Measurements from ENCODE around the gene MACROD2. TPM values are rescaled to one million over a fixed set of nuclear protein-coding genes. Genes with fewer than 3 reads are reported as not detected.
"Not testable (repeated sequence)": the region's sequence is repeated elsewhere in the genome, so short reads cannot be mapped to it uniquely, and the experiment has no call there.

MACROD2 gene
- polyA plus RNA-seq, 1 donor: 5.4 TPM

DNA sequence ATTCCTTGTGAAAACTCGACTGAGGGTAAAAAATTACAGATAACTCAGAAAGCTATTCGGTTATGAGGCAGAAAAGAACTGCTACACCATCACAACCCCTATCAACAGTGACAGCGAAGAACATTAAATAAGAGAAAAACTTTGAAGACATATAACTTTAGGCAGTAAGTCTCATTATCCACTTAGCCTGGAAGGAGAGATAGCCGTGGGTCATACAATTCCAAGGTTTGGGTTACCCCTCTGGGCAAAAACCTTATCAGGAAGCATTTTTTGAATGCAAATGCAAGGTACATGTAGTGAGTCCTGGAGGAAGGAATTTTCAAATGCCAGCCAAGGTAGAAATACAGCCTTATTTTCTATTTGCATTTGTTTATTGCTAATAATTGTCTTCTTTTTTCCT, 212.3 kb downstream of the MACROD2 start:
- H3K27me3 ChIP-seq (ENCODE audit: control insufficient read depth, insufficient read depth, low read length): no peaks in the 10 kb centered on the region
- 100% methylated on average over 1 of the region's 4 CpGs for WGBS (ENCODE audit: insufficient coverage, low lambda C conversion rate)
- H3K27ac ChIP-seq (ENCODE audit: low read length): no peak overlapping the region
- H3K4me3 ChIP-seq (ENCODE audit: low read length): no peak overlapping the region
- H3K9me3 ChIP-seq (ENCODE audit: control insufficient read depth, low read depth, low read length): peaks cover 9% of the 10 kb centered on the region
- no peaks in the 10 kb centered on the region for H3K36me3 ChIP-seq (ENCODE audit: control insufficient read depth, insufficient read depth, low read length)
- no peak for DNase-seq
- no peaks in the 10 kb centered on the region for H3K4me1 ChIP-seq (ENCODE audit: control insufficient read depth, insufficient read depth, low read length)

DNA sequence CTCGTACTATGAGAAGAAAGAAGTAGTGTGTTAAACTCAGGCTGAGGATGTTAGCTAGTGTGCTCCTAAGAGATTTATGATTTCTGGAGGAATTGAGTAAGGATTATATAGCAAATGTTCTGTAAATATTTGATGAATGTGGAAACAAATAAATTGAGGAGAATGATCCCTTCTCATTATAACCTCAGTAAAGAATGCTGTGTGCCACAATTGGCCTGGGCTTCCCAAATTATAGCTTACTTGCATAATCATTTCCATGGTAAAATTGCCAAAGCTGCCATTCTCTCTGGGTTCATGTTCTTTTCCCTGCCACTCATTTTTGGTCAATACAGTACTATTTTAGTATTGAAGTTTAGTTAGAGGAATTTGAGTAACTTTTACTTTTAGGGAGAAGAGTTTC, 213.6 kb downstream of the MACROD2 start:
- Histone ChIP-seq H3K4me3 (ENCODE audit: low read length) (no peak overlapping the region), H3K9me3 (ENCODE audit: control insufficient read depth, low read depth, low read length) (no peaks in the 10 kb centered on the region), H3K36me3 (ENCODE audit: control insufficient read depth, insufficient read depth, low read length) (no peaks in the 10 kb centered on the region), H3K27ac (ENCODE audit: low read length) (no peak overlapping the region), H3K27me3 (ENCODE audit: control insufficient read depth, insufficient read depth, low read length) (no peaks in the 10 kb centered on the region), H3K4me1 (ENCODE audit: control insufficient read depth, insufficient read depth, low read length) (no peaks in the 10 kb centered on the region)
- no peak for DNase-seq
- 100% methylated on average over 1 of the region's 1 CpG for WGBS (ENCODE audit: insufficient coverage, low lambda C conversion rate)

DNA sequence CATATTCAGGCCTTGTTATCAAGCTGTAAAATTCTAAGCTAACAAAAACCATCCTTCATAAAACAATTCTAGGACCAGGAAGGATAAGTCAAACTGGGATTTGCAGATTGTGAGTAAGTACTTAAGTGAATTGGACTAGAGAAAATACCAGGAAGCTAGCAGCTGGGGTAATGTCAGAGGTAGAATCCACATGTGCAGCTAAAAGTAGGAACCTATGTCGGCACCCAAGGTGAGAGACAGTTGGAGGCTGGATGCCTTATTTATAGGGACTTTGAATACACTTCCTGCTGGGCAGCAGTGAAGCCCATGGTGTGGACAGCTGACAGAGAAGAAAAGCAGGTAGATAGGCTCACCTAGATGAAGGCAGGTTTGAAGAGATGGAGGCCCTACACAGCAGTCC, 214.8 kb downstream of the MACROD2 start:
- WGBS (ENCODE audit: insufficient coverage, low lambda C conversion rate): no CpG with 5 or more reads among the region's 1 CpG
- H3K4me3 ChIP-seq (ENCODE audit: low read length): no peak overlapping the region
- H3K9me3 ChIP-seq (ENCODE audit: control insufficient read depth, low read depth, low read length): no peaks in the 10 kb centered on the region
- no peak for DNase-seq
- no peaks in the 10 kb centered on the region for H3K36me3 ChIP-seq (ENCODE audit: control insufficient read depth, insufficient read depth, low read length)
- no peaks in the 10 kb centered on the region for H3K4me1 ChIP-seq (ENCODE audit: control insufficient read depth, insufficient read depth, low read length)
- no peak overlapping the region for H3K27ac ChIP-seq (ENCODE audit: low read length)
- H3K27me3 ChIP-seq (ENCODE audit: control insufficient read depth, insufficient read depth, low read length): no peaks in the 10 kb centered on the region

DNA sequence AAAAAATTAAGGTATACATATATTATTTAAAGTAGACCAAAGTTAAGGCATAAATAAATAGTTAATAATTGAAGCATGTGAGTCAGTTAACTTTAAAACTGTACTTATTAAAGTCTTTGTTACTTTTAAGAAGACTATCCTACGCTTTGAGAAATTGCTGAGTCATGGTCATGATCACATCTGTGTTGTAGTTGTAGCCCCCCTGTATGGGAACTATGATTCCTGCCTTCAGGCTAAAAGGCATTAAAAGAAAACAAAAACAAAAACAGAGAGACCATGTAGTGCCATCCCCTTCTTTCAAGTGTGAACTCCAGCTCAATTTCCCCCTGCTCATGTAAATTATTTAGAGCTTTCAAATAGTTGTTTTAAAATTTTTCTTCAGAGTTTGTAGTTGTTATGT, 218.7 kb downstream of the MACROD2 start:
- H3K4me3 ChIP-seq (ENCODE audit: low read length): no peak overlapping the region
- no peaks in the 10 kb centered on the region for H3K9me3 ChIP-seq (ENCODE audit: control insufficient read depth, low read depth, low read length)
- WGBS (ENCODE audit: insufficient coverage, low lambda C conversion rate): 67% methylated on average over 1 of the region's 1 CpG
- H3K27ac ChIP-seq (ENCODE audit: low read length): no peak overlapping the region
- no peaks in the 10 kb centered on the region for H3K36me3 ChIP-seq (ENCODE audit: control insufficient read depth, insufficient read depth, low read length)
- H3K27me3 ChIP-seq (ENCODE audit: control insufficient read depth, insufficient read depth, low read length): no peaks in the 10 kb centered on the region
- no peaks in the 10 kb centered on the region for H3K4me1 ChIP-seq (ENCODE audit: control insufficient read depth, insufficient read depth, low read length)
- no peak for DNase-seq

DNA sequence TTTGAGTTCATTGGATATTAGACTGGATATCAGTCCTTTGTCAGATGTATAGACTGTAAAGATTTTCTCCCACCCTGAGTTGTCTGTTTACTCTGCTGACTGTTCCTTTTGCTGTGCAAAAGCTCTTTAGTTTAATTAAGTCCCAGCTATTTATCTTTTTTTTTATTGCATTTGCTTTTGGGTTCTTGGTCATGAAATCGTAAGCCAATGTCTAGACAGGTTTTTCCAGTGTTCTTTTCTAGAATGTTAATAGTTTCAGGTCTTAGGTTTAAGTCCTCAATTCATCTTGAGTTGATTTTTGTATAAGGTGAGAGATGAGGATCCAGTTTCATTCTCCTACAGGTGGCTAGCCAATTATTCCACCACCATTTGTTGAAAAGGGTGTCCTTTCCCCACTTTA, 220.6 kb downstream of the MACROD2 start:
- not testable (repeated sequence) for DNase-seq; H3K9me3 ChIP-seq (ENCODE audit: control insufficient read depth, low read depth, low read length); H3K27ac ChIP-seq (ENCODE audit: low read length); H3K36me3 ChIP-seq (ENCODE audit: control insufficient read depth, insufficient read depth, low read length); H3K4me3 ChIP-seq (ENCODE audit: low read length); H3K27me3 ChIP-seq (ENCODE audit: control insufficient read depth, insufficient read depth, low read length)
- whole genome bisulfite sequencing (ENCODE audit: insufficient coverage, low lambda C conversion rate): no CpG with 5 or more reads among the region's 1 CpG
- H3K4me1 ChIP-seq (ENCODE audit: control insufficient read depth, insufficient read depth, low read length): peaks cover 13% of the 10 kb centered on the region

DNA sequence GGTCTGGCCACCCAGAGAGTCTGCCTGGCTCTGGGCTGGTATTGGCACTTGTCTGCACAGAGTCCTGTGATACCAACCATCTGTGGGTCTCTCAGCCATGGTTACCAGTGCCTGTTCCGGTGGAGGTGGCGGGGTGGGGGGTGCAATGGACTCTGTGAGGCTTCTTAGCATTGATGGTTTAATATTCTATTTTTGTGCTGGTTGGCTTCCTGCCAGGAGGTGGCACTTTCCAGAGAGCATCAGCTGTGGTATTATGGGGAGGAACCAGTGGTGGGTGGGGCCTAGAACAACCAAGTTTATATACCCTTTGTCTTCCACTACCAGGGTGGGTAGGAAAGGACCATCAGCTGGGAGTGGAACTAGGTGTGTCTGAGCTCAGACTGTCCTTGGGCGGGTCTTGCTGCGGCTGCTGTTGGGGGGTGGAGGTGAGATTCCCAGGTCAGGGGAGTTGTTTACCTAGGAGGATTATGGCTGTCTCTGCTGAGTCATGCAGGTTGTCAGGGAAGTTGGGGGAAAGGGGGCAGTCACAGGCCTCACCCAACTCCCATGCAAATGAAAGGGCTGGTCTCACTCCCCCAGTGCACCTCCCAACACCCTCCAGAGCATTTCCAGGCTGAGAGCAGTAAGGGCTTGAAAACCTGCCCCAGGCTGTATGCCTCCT, 224.6 kb downstream of the MACROD2 start:
- no peaks in the 10 kb centered on the region for H3K27me3 ChIP-seq (ENCODE audit: control insufficient read depth, insufficient read depth, low read length)
- WGBS (ENCODE audit: insufficient coverage, low lambda C conversion rate): no CpG with 5 or more reads among the region's 4 CpGs
- DNase-seq: peak; percentile 80 to 92
- peak overlapping the region; percentile 75 for H3K27ac ChIP-seq (ENCODE audit: low read length)
- peaks cover 14% of the 10 kb centered on the region for H3K4me1 ChIP-seq (ENCODE audit: control insufficient read depth, insufficient read depth, low read length)
- no peaks in the 10 kb centered on the region for H3K9me3 ChIP-seq (ENCODE audit: control insufficient read depth, low read depth, low read length)
- no peaks in the 10 kb centered on the region for H3K36me3 ChIP-seq (ENCODE audit: control insufficient read depth, insufficient read depth, low read length)
- no peak overlapping the region for H3K4me3 ChIP-seq (ENCODE audit: low read length)

DNA sequence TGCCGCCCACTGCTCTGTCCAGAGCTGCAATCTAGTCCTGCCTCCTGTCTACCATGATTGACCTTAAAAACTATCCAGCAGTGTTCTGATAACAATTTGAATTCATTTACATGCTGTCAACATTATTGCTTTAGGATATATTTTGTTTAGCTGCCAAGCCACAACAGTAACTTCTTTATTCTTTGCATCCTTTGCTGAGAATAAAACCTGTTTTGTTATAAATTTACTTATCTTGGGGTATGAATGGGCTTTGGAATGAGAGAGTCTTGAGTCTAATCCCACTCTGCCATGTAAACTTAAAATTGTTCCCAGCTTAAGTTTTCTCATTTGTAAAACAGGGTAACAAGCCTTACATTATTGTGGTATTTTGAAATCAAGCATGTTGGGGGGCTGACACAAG, 225.7 kb downstream of the MACROD2 start:
- no peak for DNase-seq
- no CpG with 5 or more reads among the region's 1 CpG for WGBS (ENCODE audit: insufficient coverage, low lambda C conversion rate)
- peaks cover 14% of the 10 kb centered on the region for H3K4me1 ChIP-seq (ENCODE audit: control insufficient read depth, insufficient read depth, low read length)
- no peak overlapping the region for H3K4me3 ChIP-seq (ENCODE audit: low read length)
- H3K27ac ChIP-seq (ENCODE audit: low read length): peak overlapping the region; percentile 75
- H3K27me3 ChIP-seq (ENCODE audit: control insufficient read depth, insufficient read depth, low read length): no peaks in the 10 kb centered on the region
- H3K36me3 ChIP-seq (ENCODE audit: control insufficient read depth, insufficient read depth, low read length): no peaks in the 10 kb centered on the region
- no peaks in the 10 kb centered on the region for H3K9me3 ChIP-seq (ENCODE audit: control insufficient read depth, low read depth, low read length)

DNA sequence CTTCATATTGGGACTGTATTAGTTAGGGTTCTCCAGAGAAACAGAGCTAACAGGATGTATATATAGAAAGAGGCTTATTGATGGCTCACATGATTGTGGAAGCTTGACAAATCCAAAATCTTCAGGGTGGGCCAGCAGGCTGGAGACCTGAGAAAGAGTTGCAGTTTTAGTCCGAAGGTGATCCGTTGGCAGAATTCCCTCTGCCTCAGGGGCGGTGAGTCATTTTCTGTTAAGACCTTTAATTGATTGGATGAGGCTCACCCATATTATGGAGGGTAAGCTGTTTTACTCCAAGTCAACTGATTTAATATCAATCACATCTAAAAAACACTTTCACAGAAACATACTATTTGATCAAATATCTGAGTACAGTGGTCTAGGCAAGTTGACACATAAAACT, 228.5 kb downstream of the MACROD2 start:
- H3K4me3 ChIP-seq (ENCODE audit: low read length): no peak overlapping the region
- no peaks in the 10 kb centered on the region for H3K9me3 ChIP-seq (ENCODE audit: control insufficient read depth, low read depth, low read length)
- H3K27me3 ChIP-seq (ENCODE audit: control insufficient read depth, insufficient read depth, low read length): no peaks in the 10 kb centered on the region
- H3K4me1 ChIP-seq (ENCODE audit: control insufficient read depth, insufficient read depth, low read length): peaks cover 14% of the 10 kb centered on the region
- DNase-seq: no peak
- H3K27ac ChIP-seq (ENCODE audit: low read length): no peak overlapping the region
- no CpG with 5 or more reads among the region's 3 CpGs for WGBS (ENCODE audit: insufficient coverage, low lambda C conversion rate)
- no peaks in the 10 kb centered on the region for H3K36me3 ChIP-seq (ENCODE audit: control insufficient read depth, insufficient read depth, low read length)

DNA sequence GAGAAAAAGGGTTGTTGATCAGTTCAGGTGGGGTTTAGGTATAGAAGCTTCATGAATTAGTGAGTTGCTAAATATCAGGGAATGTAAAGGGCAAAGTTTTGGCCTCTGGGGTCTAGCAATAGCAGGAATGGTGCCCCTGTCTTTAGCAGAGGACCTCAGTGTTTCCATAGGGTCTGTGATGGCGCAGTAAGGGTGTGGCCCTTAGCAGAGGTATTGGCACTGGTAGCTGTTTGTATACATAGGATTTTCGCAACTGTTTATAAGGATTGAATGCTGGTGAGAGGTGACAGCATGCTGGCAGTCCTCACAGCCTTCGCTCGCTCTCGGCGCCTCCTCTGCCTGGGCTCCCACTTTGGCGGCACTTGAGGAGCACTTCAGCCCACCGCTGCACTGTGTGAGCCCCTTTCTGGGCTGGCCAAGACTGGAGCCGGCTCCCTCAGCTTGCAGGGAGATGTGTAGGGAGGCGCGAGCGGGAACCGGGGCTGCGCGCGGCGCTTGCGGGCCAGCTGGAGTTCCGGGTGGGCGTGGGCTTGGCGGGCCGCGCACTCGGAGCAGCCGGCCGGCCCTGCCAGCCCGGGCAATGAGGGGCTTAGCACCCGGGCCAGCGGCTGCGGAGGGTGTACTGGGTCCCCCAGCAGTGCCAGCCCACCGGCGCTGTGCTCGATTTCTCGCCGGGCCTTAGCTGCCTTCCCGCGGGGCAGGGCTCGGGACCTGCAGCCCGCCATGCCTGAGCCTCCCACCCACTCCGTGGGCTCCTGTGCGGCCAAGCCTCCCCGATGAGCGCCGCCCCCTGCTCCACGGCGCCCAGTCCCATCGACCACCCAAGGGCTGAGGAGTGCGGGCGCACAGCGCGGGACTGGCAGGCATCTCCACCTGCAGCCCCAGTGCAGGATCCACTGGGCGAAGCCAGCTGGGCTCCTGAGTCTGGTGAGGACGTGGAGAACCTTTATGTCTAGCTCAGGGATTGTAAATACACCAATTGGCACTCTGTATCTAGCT, 231.0 kb downstream of the MACROD2 start:
- not testable (repeated sequence) for H3K4me1 ChIP-seq (ENCODE audit: control insufficient read depth, insufficient read depth, low read length); H3K27ac ChIP-seq (ENCODE audit: low read length); H3K9me3 ChIP-seq (ENCODE audit: control insufficient read depth, low read depth, low read length); H3K36me3 ChIP-seq (ENCODE audit: control insufficient read depth, insufficient read depth, low read length); H3K27me3 ChIP-seq (ENCODE audit: control insufficient read depth, insufficient read depth, low read length)
- no CpG with 5 or more reads among the region's 53 CpGs for WGBS (ENCODE audit: insufficient coverage, low lambda C conversion rate)
- DNase-seq: peak in 1 of 2 donors; percentile 20
- H3K4me3 ChIP-seq (ENCODE audit: low read length): peak overlapping the region; percentile 31

DNA sequence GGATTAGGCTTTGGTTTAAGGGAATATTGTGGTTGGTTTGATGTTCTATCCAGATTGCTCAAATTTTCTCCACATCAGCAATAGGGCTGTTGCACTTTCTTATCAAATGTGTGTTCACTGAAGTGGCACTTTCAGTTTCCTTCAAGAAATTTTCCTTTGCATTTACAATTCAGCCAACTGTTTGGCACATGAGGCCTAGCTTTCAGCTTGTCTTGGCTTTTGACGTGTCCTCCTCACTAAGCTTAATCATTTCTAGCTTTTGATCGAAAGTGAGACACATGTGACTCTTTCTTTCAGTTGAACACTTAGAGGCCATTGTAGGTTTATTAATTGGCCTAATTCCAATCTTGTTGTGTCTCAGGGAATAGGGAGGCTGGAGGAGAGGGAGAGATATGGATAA, 237.3 kb downstream of the MACROD2 start:
- DNase-seq: peak; percentile 26 to 79
- no peak overlapping the region for H3K4me3 ChIP-seq (ENCODE audit: low read length)
- H3K36me3 ChIP-seq (ENCODE audit: control insufficient read depth, insufficient read depth, low read length): no peaks in the 10 kb centered on the region
- peaks cover 3% of the 10 kb centered on the region for H3K4me1 ChIP-seq (ENCODE audit: control insufficient read depth, insufficient read depth, low read length)
- H3K27ac ChIP-seq (ENCODE audit: low read length): no peak overlapping the region
- no peaks in the 10 kb centered on the region for H3K27me3 ChIP-seq (ENCODE audit: control insufficient read depth, insufficient read depth, low read length)
- no peaks in the 10 kb centered on the region for H3K9me3 ChIP-seq (ENCODE audit: control insufficient read depth, low read depth, low read length)
- WGBS (ENCODE audit: insufficient coverage, low lambda C conversion rate): no CpG with 5 or more reads among the region's 2 CpGs
